ENCODE data around the gene A4GALT. TPM values are rescaled to one million over a fixed set of nuclear protein-coding genes. Genes with fewer than 3 reads are reported as not detected.
A peak's percentile ranks its signal among the peaks of the same experiment; 100 is the strongest.

Gene A4GALT
- total RNA-seq, 1 donor from 2014 or later, result 2.6 TPM

- DNase-seq (ENCODE audit: low spot score), result no peak
- H2AFZ ChIP-seq (replicated peaks), result no peak overlapping the region
- no peak overlapping the region for H3K4me3 ChIP-seq
- no peak overlapping the region for H3K27ac Mint-ChIP-seq
- no peak overlapping the region for H3K27ac ChIP-seq
- H3K4me3 Mint-ChIP-seq, result no peak overlapping the region
- peaks cover 2% of the 10 kb centered on the region for H3K27me3 Mint-ChIP-seq (ENCODE audit: insufficient read depth, low read depth)
- H3K27me3 ChIP-seq, result no peaks in the 10 kb centered on the region
- H3K9me3 Mint-ChIP-seq, result no peaks in the 10 kb centered on the region
- H3K36me3 ChIP-seq, result no peaks in the 10 kb centered on the region
- no peaks in the 10 kb centered on the region for H3K4me1 ChIP-seq
- no peaks in the 10 kb centered on the region for H3K36me3 Mint-ChIP-seq
- H3K9me3 ChIP-seq (ENCODE audit: low read depth), result no peaks in the 10 kb centered on the region
- H3K9ac ChIP-seq, result no peak overlapping the region
- H3K4me1 Mint-ChIP-seq, result peaks cover 22% of the 10 kb centered on the region
- no peaks in the 10 kb centered on the region for H3F3A ChIP-seq (ENCODE audit: low read depth)
- H3K79me2 ChIP-seq (ENCODE audit: low read depth), result no peaks in the 10 kb centered on the region
- H4K20me1 ChIP-seq (ENCODE audit: low read depth), result peaks cover 10% of the 10 kb centered on the region
- H3K4me2 ChIP-seq, result no peak overlapping the region
- TF ChIP-seq CTCF (IDR thresholded peaks at IDR 0.05), result no peak
- TF ChIP-seq EZH2phosphoT487 (IDR thresholded peaks at IDR 0.05), result no peak
- no peak for TF ChIP-seq EZH2 (IDR thresholded peaks at IDR 0.05)
Measured at GRCh38 chr22:42697542-42698013, 23.1 kb downstream of the A4GALT start.

GRCh38 chr22:42696331-42696967, 24.2 kb downstream of the A4GALT start:
- Histone ChIP-seq H3K4me1 (no peaks in the 10 kb centered on the region), H3K9me3 (ENCODE audit: low read depth) (no peaks in the 10 kb centered on the region), H4K20me1 (ENCODE audit: low read depth) (peaks cover 10% of the 10 kb centered on the region), H3F3A (ENCODE audit: low read depth) (no peaks in the 10 kb centered on the region), H2AFZ (replicated peaks) (no peak overlapping the region), H3K36me3 (no peaks in the 10 kb centered on the region), H3K27ac (no peak overlapping the region), H3K9ac (no peak overlapping the region), H3K4me2 (no peak overlapping the region), H3K27me3 (no peaks in the 10 kb centered on the region), H3K4me3 (no peak overlapping the region), H3K79me2 (ENCODE audit: low read depth) (no peaks in the 10 kb centered on the region)
- H3K4me3 Mint-ChIP-seq, result peak overlapping the region; percentile 16
- TF ChIP-seq EZH2phosphoT487 (IDR thresholded peaks at IDR 0.05) (no peak), CTCF (IDR thresholded peaks at IDR 0.05) (no peak), EZH2 (IDR thresholded peaks at IDR 0.05) (no peak)
- H3K9me3 Mint-ChIP-seq, result no peaks in the 10 kb centered on the region
- H3K27me3 Mint-ChIP-seq (ENCODE audit: insufficient read depth, low read depth), result peaks cover 4% of the 10 kb centered on the region
- no peaks in the 10 kb centered on the region for H3K36me3 Mint-ChIP-seq
- no peak for DNase-seq (ENCODE audit: low spot score)
- peaks cover 22% of the 10 kb centered on the region for H3K4me1 Mint-ChIP-seq
- H3K27ac Mint-ChIP-seq, result no peak overlapping the region

DNA sequence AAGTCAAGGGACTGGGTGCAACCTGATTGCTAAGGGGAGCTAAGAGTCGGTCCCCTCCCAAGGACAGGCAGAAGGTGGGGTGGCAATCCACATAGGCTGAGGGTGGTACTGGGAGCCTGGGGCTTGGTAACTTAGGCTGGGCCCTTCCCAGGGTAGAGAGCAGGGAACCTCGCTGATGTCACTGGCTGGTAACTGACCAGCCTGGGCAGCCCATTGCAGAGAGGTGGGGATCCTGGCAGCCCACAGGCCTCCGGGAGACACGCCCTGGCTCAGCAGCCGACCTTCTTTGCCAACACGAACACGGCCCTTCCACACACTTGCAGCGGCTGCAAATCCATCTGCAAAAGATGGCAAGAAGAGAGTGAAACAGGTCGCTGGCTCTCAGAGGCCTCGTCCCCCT, 25.4 kb downstream of the A4GALT start:
- H3K9ac ChIP-seq, result no peak overlapping the region
- Mint-ChIP-seq H3K27me3 (ENCODE audit: insufficient read depth, low read depth) (peaks cover 4% of the 10 kb centered on the region), H3K4me3 (no peak overlapping the region), H3K4me1 (peaks cover 22% of the 10 kb centered on the region), H3K27ac (peak overlapping the region; percentile 11), H3K36me3 (no peaks in the 10 kb centered on the region), H3K9me3 (no peaks in the 10 kb centered on the region)
- H3K36me3 ChIP-seq, result no peaks in the 10 kb centered on the region
- H3K4me2 ChIP-seq, result no peak overlapping the region
- no peak for DNase-seq (ENCODE audit: low spot score)
- no peak overlapping the region for H3K4me3 ChIP-seq
- peaks cover 10% of the 10 kb centered on the region for H4K20me1 ChIP-seq (ENCODE audit: low read depth)
- H3F3A ChIP-seq (ENCODE audit: low read depth), result no peaks in the 10 kb centered on the region
- H3K4me1 ChIP-seq, result no peaks in the 10 kb centered on the region
- no peaks in the 10 kb centered on the region for H3K79me2 ChIP-seq (ENCODE audit: low read depth)
- H3K27me3 ChIP-seq, result no peaks in the 10 kb centered on the region
- H3K9me3 ChIP-seq (ENCODE audit: low read depth), result no peaks in the 10 kb centered on the region
- no peak overlapping the region for H3K27ac ChIP-seq
- TF ChIP-seq CTCF (IDR thresholded peaks at IDR 0.05), result no peak
- no peak for TF ChIP-seq EZH2phosphoT487 (IDR thresholded peaks at IDR 0.05)
- TF ChIP-seq EZH2 (IDR thresholded peaks at IDR 0.05), result no peak
- H2AFZ ChIP-seq (replicated peaks), result no peak overlapping the region
